PFSK-1 (cell line): ENCODE data around the gene MYH6.

ENCODE experiments used
- FOXP2 ChIP-seq: optimal IDR thresholded peaks from 2 replicates; pipeline ENCODE3; 2011; ENCODE audit warnings: borderline replicate concordance, control low read depth, inconsistent platforms; ENCODE audit not compliant: insufficient read depth; ENCODE audit errors: extremely low read length, extremely low read depth
- POLR2AphosphoS5 ChIP-seq: IDR thresholded peaks from 2 replicates; pipeline ENCODE4 v1.6.1; 2012; ENCODE audit warnings: low read depth, mild to moderate bottlenecking, control low read depth, low read length, moderate library complexity
- SIN3A ChIP-seq: IDR thresholded peaks from 2 replicates; pipeline ENCODE4 v1.6.1; 2012; ENCODE audit warnings: mild to moderate bottlenecking, low read length, moderate library complexity, borderline replicate concordance; ENCODE audit not compliant: insufficient read depth
- TAF1 ChIP-seq: IDR thresholded peaks from 2 replicates; pipeline ENCODE4 v1.6.1; 2012; ENCODE audit warnings: low read length, control low read depth, borderline replicate concordance; ENCODE audit not compliant: insufficient read depth
- TF ChIP-seq, protein P1 (sequence below), 2 experiments: IDR thresholded peaks; 2 replicates each; pipeline versions ENCODE4 v1.6.1 to v1.8.0; 2011 to 2012; ENCODE audit warnings: low read depth in 2 of 2, low read length in 2 of 2, control low read depth in 1 of 2, inconsistent platforms in 1 of 2, mild to moderate bottlenecking in 1 of 2, moderate library complexity in 1 of 2; ENCODE audit not compliant: insufficient read depth in 1 of 2

The MYH6 gene

GRCh38 chr14:23399591-23399990 is 8.5 kb downstream of the MYH6 start:
- TF ChIP-seq FOXP2 = no peak
- TF ChIP-seq, protein P1, sequence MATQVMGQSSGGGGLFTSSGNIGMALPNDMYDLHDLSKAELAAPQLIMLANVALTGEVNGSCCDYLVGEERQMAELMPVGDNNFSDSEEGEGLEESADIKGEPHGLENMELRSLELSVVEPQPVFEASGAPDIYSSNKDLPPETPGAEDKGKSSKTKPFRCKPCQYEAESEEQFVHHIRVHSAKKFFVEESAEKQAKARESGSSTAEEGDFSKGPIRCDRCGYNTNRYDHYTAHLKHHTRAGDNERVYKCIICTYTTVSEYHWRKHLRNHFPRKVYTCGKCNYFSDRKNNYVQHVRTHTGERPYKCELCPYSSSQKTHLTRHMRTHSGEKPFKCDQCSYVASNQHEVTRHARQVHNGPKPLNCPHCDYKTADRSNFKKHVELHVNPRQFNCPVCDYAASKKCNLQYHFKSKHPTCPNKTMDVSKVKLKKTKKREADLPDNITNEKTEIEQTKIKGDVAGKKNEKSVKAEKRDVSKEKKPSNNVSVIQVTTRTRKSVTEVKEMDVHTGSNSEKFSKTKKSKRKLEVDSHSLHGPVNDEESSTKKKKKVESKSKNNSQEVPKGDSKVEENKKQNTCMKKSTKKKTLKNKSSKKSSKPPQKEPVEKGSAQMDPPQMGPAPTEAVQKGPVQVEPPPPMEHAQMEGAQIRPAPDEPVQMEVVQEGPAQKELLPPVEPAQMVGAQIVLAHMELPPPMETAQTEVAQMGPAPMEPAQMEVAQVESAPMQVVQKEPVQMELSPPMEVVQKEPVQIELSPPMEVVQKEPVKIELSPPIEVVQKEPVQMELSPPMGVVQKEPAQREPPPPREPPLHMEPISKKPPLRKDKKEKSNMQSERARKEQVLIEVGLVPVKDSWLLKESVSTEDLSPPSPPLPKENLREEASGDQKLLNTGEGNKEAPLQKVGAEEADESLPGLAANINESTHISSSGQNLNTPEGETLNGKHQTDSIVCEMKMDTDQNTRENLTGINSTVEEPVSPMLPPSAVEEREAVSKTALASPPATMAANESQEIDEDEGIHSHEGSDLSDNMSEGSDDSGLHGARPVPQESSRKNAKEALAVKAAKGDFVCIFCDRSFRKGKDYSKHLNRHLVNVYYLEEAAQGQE (IDR thresholded peaks at IDR 0.05; ENCODE audit: insufficient read depth in 1 of 2, low read depth in 2 of 2, low read length in 2 of 2) = no peak
- TF ChIP-seq SIN3A = no peak

- TF ChIP-seq FOXP2 = no peak
- TF ChIP-seq, protein P1 (IDR thresholded peaks at IDR 0.05; ENCODE audit: insufficient read depth in 1 of 2, low read depth in 2 of 2, low read length in 2 of 2) = no peak
- no peak for TF ChIP-seq TAF1
Observed at GRCh38 chr14:23399136-23399535, 8.9 kb downstream of the MYH6 start.

GRCh38 chr14:23398348-23398747 is 9.7 kb downstream of the MYH6 start:
- TF ChIP-seq, protein P1 (IDR thresholded peaks at IDR 0.05; ENCODE audit: insufficient read depth in 1 of 2, low read depth in 2 of 2, low read length in 2 of 2) = no peak
- TF ChIP-seq POLR2AphosphoS5 (no peak), TAF1 (no peak), FOXP2 (no peak), SIN3A (no peak)

GRCh38 chr14:23396781-23397407 is 11.2 kb downstream of the MYH6 start:
- TF ChIP-seq, protein P1 (IDR thresholded peaks at IDR 0.05; ENCODE audit: insufficient read depth in 1 of 2, low read depth in 2 of 2, low read length in 2 of 2) = no peak
- TF ChIP-seq FOXP2 = no peak
- TF ChIP-seq TAF1 = no peak
- TF ChIP-seq SIN3A = no peak
- TF ChIP-seq POLR2AphosphoS5 = no peak

- no peak for TF ChIP-seq TAF1
Observed at GRCh38 chr14:23396126-23396525, 11.9 kb downstream of the MYH6 start.
